Central memory CD8-positive, alpha-beta T cell (primary cell): ENCODE results near the gene SLC25A20.

ENCODE experiments used
- ATAC-seq: fragments of 150-1000 bp; cut with Tn5 transposase; replicated peaks from 2 replicates; pipeline ENCODE4 v1.10.0; 2022; ENCODE audit warnings: mild to moderate bottlenecking, moderate FRiP score, moderate number of reproducible peaks; ENCODE audit not compliant: poor library complexity, severe bottlenecking; ENCODE audit errors: extremely low read depth
- DNase-seq, 2 donors: peaks; one replicate each; pipeline ENCODE4 v3.0.0; 2021; ENCODE audit warnings: low spot score in 2 of 2
- H3K27ac Mint-ChIP-seq: one replicate; pipeline ENCODE4 v1.8.0; 2022; ENCODE audit warnings: low read depth, mild to moderate bottlenecking, moderate library complexity, mixed read lengths
- H3K27me3 Mint-ChIP-seq: one replicate; pipeline ENCODE4 v1.8.0; 2022; ENCODE audit warnings: mixed read lengths
- H3K36me3 Mint-ChIP-seq: one replicate; pipeline ENCODE4 v1.8.0; 2022; ENCODE audit warnings: mild to moderate bottlenecking, moderate library complexity, mixed read lengths; ENCODE audit not compliant: insufficient read depth
- H3K4me1 Mint-ChIP-seq: one replicate; pipeline ENCODE4 v1.8.0; 2022; ENCODE audit warnings: mixed read lengths
- H3K4me3 Mint-ChIP-seq: one replicate; pipeline ENCODE4 v1.8.0; 2022; ENCODE audit warnings: mild to moderate bottlenecking, moderate library complexity, mixed read lengths
- H3K9me3 Mint-ChIP-seq: one replicate; pipeline ENCODE4 v1.8.0; 2022; ENCODE audit warnings: mixed read lengths

The SLC25A20 gene

GRCh38 chr3:48819234-48820221, 79.2 kb downstream of the SLC25A20 start:
- H3K27me3 Mint-ChIP-seq = no peaks in the 10 kb centered on the region
- H3K4me1 Mint-ChIP-seq = peaks cover 42% of the 10 kb centered on the region
- no peak overlapping the region for H3K27ac Mint-ChIP-seq
- H3K9me3 Mint-ChIP-seq = no peaks in the 10 kb centered on the region
- ATAC-seq = no peak
- peaks cover 7% of the 10 kb centered on the region for H3K36me3 Mint-ChIP-seq
- DNase-seq = no peak
- H3K4me3 Mint-ChIP-seq = no peak overlapping the region

- Mint-ChIP-seq H3K9me3 (peaks cover 8% of the 10 kb centered on the region), H3K27me3 (no peaks in the 10 kb centered on the region), H3K27ac (peak overlapping the region; percentile 91), H3K4me3 (no peak overlapping the region), H3K36me3 (peaks cover 8% of the 10 kb centered on the region), H3K4me1 (peaks cover 20% of the 10 kb centered on the region)
- DNase-seq = no peak
- no peak for ATAC-seq
Observed at GRCh38 chr3:48811524-48811923, 87.2 kb downstream of the SLC25A20 start.
